H7 (cell line): ENCODE results near the gene CRY2. TPM values are rescaled to one million over a fixed set of nuclear protein-coding genes. Genes with fewer than 3 reads are reported as not detected.
"Not testable (repeated sequence)": the region's sequence is repeated elsewhere in the genome, so short reads cannot be mapped to it uniquely, and the experiment has no call there.

ENCODE experiments used
- DNase-seq: peaks from one replicate; pipeline ENCODE4 v3.0.0; 2012
- H3K27me3 ChIP-seq: 2 replicates; pipeline ENCODE4 v1.6.0; 2011; ENCODE audit warnings: mild to moderate bottlenecking, low read length; ENCODE audit not compliant: control insufficient read depth, insufficient read depth
- H3K36me3 ChIP-seq: replicated peaks from 2 replicates; pipeline ENCODE4 v1.5.1; 2011; ENCODE audit warnings: low read length; ENCODE audit not compliant: control insufficient read depth, insufficient read depth
- H3K4me3 ChIP-seq: 2 replicates; pipeline ENCODE4 v1.5.1; 2011; ENCODE audit warnings: low read depth, mild to moderate bottlenecking, control low read depth, low read length, moderate library complexity; ENCODE audit not compliant: insufficient read depth
- total RNA-seq: library from RNA; depleted of rRNA; stranded (reverse); fragments of >200 nt; shearing (Covaris generic); gene quantifications from 2 replicates; pipeline ENCODE4 v1.2.3, GENCODE V29; 2014

The CRY2 gene
- total RNA-seq, 1 experiment from 2014 or later = 16.0 TPM

- peaks cover 3% of the 10 kb centered on the region for H3K27me3 ChIP-seq
- H3K36me3 ChIP-seq = no peaks in the 10 kb centered on the region
- no peak overlapping the region for H3K4me3 ChIP-seq
- no peak for DNase-seq
Measured at GRCh38 chr11:45827123-45827522, 20.2 kb upstream of the CRY2 start.

DNA sequence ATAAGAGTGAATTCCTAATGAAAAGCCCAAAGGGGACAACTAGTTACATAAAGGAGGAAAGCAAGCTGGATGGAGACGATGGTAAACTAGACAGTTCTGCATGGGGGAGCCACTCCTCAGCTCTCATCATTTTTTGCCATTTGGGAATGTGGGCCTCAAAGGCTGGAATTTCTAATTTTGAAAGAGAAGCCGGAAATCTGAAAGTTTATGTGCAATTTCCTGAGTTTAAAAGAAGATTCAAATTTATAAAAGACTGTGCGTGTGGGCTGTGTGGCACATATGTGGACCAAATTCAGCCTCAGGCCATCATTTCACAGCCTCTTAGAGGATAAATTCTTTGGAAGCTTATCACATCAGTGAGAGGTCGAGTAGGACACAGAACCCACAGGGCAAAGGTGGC is 18.3 kb upstream of the CRY2 start:
- Histone ChIP-seq H3K36me3 (no peaks in the 10 kb centered on the region), H3K4me3 (no peak overlapping the region), H3K27me3 (peaks cover 3% of the 10 kb centered on the region)
- DNase-seq = no peak

GRCh38 chr11:45830596-45830995 is 16.7 kb upstream of the CRY2 start:
- Histone ChIP-seq H3K4me3 (no peak overlapping the region), H3K36me3 (no peaks in the 10 kb centered on the region), H3K27me3 (peaks cover 3% of the 10 kb centered on the region)
- no peak for DNase-seq

- H3K36me3 ChIP-seq = no peaks in the 10 kb centered on the region
- H3K27me3 ChIP-seq = peaks cover 3% of the 10 kb centered on the region
- no peak overlapping the region for H3K4me3 ChIP-seq
- no peak for DNase-seq
Measured at GRCh38 chr11:45832811-45833441, 14.3 kb upstream of the CRY2 start.

DNA sequence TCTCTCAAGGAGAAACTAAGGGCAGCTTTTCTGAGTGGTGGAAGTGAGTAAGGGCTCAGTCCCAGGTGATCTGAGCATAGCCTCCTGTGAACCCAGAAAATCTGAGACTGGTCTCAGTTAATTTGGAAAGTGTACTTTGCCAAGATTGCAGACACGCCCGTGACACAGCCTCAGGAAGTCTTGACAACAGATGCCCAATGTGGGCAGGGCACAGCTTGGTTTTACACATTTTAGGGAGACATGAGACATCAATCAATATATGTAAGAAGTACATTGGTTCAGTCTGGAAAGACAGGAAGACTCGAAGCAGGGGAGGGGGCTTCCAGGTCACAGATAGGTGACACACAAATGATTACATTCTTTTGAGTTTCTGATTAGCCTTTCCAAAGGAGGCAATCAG is 13.5 kb upstream of the CRY2 start:
- H3K27me3 ChIP-seq = no peaks in the 10 kb centered on the region; the same call in 1 of the 2 replicates
- DNase-seq = no peak
- H3K36me3 ChIP-seq = no peaks in the 10 kb centered on the region
- no peak overlapping the region for H3K4me3 ChIP-seq

DNA sequence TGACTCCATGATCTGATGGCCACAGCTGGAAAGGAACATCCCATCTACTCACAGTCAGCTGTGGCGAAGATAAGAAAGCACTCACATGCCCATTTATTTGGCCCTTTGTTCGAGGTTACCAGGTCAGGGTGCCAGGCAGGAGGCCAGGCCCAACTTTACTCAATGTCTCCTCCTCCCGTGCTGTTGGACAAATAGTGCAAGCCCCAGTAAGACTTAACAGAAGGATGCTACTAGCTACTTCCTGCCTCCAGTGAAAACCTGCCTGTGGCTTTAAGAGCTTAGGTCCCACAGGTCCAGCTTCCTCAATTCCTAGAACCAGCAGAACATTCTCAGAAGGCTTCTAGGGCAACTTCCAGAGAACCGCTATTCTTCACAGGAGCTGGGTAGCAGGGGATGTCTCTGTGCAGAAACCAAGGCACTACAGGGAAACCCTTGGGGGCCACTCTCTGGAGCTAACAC is 12.9 kb upstream of the CRY2 start:
- DNase-seq = no peak
- Histone ChIP-seq H3K27me3 (no peaks in the 10 kb centered on the region), H3K36me3 (no peaks in the 10 kb centered on the region), H3K4me3 (no peak overlapping the region)

GRCh38 chr11:45839204-45839603 is 8.1 kb upstream of the CRY2 start:
- Histone ChIP-seq H3K27me3 (no peaks in the 10 kb centered on the region), H3K36me3 (no peaks in the 10 kb centered on the region), H3K4me3 (no peak overlapping the region)
- no peak for DNase-seq

DNA sequence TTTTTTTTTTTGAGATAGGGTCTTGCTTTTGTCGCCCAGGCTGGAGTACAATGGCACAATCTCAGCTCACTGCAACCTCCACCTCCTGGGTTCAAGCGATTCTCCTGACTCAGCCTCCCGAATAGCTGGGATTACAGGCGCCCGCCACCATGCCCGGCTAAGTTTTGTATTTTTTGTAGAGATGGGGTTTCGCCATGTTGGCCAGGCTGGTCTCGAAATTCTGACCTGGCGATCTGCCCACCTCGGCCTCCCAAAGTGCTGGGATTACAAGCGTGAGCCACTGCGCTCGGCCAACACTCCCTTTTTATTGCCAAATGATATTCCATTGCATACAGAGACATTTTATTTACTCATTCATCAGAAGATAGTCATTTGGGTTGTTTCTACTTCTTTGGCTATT is 7.0 kb upstream of the CRY2 start:
- not testable (repeated sequence) for H3K4me3 ChIP-seq, H3K27me3 ChIP-seq, DNase-seq, H3K36me3 ChIP-seq

- Histone ChIP-seq H3K4me3 (no peak overlapping the region), H3K27me3 (peaks cover 15% of the 10 kb centered on the region), H3K36me3 (no peaks in the 10 kb centered on the region; the same call in 1 of the 2 replicates)
- peak; percentile 90 for DNase-seq
Measured at GRCh38 chr11:45843158-45843924, 3.9 kb upstream of the CRY2 start.

GRCh38 chr11:45844822-45845578 is 2.3 kb upstream of the CRY2 start:
- Histone ChIP-seq H3K4me3 (no peak overlapping the region), H3K36me3 (no peaks in the 10 kb centered on the region; the same call in 1 of the 2 replicates), H3K27me3 (peaks cover 15% of the 10 kb centered on the region)
- no peak for DNase-seq

GRCh38 chr11:45846174-45846675 is 1.1 kb upstream of the CRY2 start:
- peaks cover 15% of the 10 kb centered on the region for H3K27me3 ChIP-seq
- no peak for DNase-seq
- no peak overlapping the region for H3K4me3 ChIP-seq
- no peaks in the 10 kb centered on the region; the same call in 1 of the 2 replicates for H3K36me3 ChIP-seq

DNA sequence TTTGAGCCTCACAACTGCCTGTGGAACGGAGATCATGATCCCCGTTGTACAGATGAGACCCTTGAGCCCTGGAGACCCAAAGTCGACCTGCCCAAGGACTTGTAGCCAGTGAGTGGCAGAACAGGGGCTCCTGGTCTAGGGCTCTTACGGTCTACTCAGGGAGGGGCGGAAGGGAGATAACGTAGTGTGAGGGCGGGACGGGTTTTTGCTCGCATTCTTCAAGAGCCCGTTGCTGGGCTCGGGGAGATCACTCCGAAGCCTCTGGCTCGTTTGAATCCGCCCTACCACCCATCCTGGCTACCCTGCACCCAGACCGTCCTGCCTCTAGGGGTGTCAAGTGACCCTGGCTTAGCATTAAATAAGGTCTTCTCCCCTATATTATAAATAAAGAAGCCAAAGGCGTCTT is 639 bp downstream of the CRY2 start:
- peak; percentile 63 for DNase-seq
- no peaks in the 10 kb centered on the region; the same call in 1 of the 2 replicates for H3K36me3 ChIP-seq
- H3K27me3 ChIP-seq = peaks cover 15% of the 10 kb centered on the region
- H3K4me3 ChIP-seq = peak overlapping the region; percentile 88

GRCh38 chr11:45848654-45849081 is 1.4 kb downstream of the CRY2 start:
- Histone ChIP-seq H3K4me3 (no peak overlapping the region; the same call in 1 of the 2 replicates), H3K36me3 (no peaks in the 10 kb centered on the region; the same call in 1 of the 2 replicates), H3K27me3 (peaks cover 15% of the 10 kb centered on the region)
- DNase-seq = no peak

DNA sequence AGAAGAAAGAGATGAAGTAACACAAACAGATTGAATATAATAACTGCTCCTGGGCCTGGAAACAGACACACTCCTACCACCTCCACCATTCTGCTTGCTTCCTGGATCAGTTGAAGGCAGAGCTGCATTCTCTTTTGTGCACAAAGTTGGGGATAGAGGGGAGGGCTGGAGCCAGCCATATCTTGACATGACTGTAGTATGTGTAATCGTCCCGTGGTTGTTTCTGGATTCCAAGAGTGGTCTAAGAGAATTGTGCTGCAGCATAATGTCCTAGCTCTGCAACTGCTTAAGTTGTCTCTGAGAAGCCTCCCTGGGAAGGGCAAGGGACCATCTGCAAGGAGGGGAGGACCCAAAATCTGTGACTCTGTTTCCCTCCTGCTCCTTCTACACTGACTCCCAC is 3.2 kb downstream of the CRY2 start:
- DNase-seq = no peak
- Histone ChIP-seq H3K27me3 (peaks cover 10% of the 10 kb centered on the region), H3K4me3 (no peak overlapping the region), H3K36me3 (no peaks in the 10 kb centered on the region; the same call in 1 of the 2 replicates)
